ENCODE data around the gene DRC7.

Gene DRC7

DNA sequence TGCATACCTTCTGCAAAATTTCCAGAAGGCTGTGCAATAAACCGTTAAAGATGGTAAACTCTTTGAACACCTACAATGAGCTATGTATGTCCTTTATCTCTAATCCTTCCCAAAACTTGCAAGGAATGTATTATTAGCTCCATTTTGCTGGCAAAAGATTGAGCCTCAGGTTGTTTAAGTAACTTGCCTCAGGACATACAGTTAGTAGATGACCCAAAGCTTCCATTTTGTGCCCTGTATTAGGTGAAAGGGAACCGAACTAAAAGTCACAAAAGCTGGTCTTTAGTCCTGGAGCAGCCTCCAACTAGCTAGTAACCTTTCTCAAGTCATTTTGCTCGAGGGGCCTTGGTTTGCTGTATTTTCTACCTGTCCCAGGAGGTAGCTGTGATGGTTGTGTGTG lies 22.2 kb upstream of the DRC7 start:
- H3K9me3 ChIP-seq (ENCODE audit: severe bottlenecking): no peaks in the 10 kb centered on the region
- H3K27me3 ChIP-seq (ENCODE audit: insufficient read depth, low read depth, severe bottlenecking): no peaks in the 10 kb centered on the region
- no peaks in the 10 kb centered on the region for H3K36me3 ChIP-seq
- H3K4me3 ChIP-seq (ENCODE audit: low read depth, low read length): no peak overlapping the region
- no peak for DNase-seq
- TF ChIP-seq, protein P1, sequence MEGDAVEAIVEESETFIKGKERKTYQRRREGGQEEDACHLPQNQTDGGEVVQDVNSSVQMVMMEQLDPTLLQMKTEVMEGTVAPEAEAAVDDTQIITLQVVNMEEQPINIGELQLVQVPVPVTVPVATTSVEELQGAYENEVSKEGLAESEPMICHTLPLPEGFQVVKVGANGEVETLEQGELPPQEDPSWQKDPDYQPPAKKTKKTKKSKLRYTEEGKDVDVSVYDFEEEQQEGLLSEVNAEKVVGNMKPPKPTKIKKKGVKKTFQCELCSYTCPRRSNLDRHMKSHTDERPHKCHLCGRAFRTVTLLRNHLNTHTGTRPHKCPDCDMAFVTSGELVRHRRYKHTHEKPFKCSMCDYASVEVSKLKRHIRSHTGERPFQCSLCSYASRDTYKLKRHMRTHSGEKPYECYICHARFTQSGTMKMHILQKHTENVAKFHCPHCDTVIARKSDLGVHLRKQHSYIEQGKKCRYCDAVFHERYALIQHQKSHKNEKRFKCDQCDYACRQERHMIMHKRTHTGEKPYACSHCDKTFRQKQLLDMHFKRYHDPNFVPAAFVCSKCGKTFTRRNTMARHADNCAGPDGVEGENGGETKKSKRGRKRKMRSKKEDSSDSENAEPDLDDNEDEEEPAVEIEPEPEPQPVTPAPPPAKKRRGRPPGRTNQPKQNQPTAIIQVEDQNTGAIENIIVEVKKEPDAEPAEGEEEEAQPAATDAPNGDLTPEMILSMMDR (IDR thresholded peaks at IDR 0.05; ENCODE audit: low read depth, low read length): no peak
- H3K27ac ChIP-seq: no peak overlapping the region

DNA sequence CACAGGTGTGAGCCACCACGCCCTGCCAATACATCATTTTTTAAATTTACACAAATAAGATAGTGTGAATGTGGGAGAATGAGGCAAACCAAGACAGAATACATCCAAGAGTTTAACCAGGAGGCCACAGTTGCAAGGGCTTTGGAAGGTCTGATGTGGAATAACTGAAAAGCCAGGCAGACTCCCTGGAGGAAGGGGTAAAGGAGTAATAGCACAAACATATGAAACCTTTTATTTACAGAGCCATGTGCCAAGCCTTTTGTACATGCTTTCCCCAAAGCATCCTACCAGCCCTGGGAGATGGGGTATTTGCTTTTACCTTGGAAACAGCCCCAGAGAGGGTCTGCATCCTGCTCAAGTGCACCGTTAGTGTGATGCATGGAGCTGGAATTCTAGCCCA lies 21.8 kb upstream of the DRC7 start:
- TF ChIP-seq, protein P1 (IDR thresholded peaks at IDR 0.05; ENCODE audit: low read depth, low read length): no peak
- no peaks in the 10 kb centered on the region for H3K27me3 ChIP-seq (ENCODE audit: insufficient read depth, low read depth, severe bottlenecking)

GRCh38 chr16:57675741-57676551 lies 18.7 kb upstream of the DRC7 start:
- Histone ChIP-seq H3K27ac (peak overlapping the region; percentile 73), H3K9me3 (ENCODE audit: severe bottlenecking) (no peaks in the 10 kb centered on the region), H3K27me3 (ENCODE audit: insufficient read depth, low read depth, severe bottlenecking) (no peaks in the 10 kb centered on the region), H3K36me3 (no peaks in the 10 kb centered on the region), H3K4me3 (ENCODE audit: low read depth, low read length) (no peak overlapping the region)
- peak; percentile 51 for DNase-seq
- TF ChIP-seq, protein P1 (IDR thresholded peaks at IDR 0.05; ENCODE audit: low read depth, low read length): no peak

More for the DNA sequence above, 21.8 kb upstream of the DRC7 start:
- H3K9me3 ChIP-seq (ENCODE audit: severe bottlenecking): no peaks in the 10 kb centered on the region
- H3K27ac ChIP-seq: no peak overlapping the region
- no peak for DNase-seq
- H3K36me3 ChIP-seq: no peaks in the 10 kb centered on the region
- H3K4me3 ChIP-seq (ENCODE audit: low read depth, low read length): no peak overlapping the region

DNA sequence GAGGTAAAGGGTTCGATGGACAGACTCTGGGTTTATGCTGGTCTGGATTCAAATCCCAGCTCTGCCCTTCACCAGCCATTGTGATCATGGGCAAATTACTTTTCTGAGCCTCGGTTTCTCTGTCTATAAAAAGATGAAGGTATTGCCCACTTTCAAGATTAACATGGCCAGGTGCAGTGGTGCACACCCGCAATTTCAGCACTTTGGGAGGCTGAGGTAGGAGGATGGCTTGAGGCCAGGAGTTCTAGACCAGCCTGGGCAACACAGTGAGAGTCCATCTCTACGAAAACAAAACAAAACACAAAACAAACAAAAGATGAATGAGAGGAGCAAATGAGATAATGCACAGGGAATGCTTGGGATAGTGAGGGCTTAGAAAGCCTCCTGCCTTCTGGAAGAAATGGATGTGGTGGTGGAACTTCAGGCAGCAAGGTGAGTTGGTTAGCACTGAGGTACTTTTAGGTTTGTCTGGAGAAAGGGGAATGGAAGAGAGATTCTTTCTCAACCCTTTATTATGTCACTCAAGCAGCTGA lies 18.0 kb upstream of the DRC7 start:
- no peaks in the 10 kb centered on the region for H3K9me3 ChIP-seq (ENCODE audit: severe bottlenecking)
- TF ChIP-seq, protein P1 (IDR thresholded peaks at IDR 0.05; ENCODE audit: low read depth, low read length): no peak
- no peaks in the 10 kb centered on the region for H3K36me3 ChIP-seq
- H3K27me3 ChIP-seq (ENCODE audit: insufficient read depth, low read depth, severe bottlenecking): no peaks in the 10 kb centered on the region
- no peak overlapping the region for H3K4me3 ChIP-seq (ENCODE audit: low read depth, low read length)
- no peak for DNase-seq
- peak overlapping the region; percentile 73; the same call in 1 of the 2 replicates for H3K27ac ChIP-seq

DNA sequence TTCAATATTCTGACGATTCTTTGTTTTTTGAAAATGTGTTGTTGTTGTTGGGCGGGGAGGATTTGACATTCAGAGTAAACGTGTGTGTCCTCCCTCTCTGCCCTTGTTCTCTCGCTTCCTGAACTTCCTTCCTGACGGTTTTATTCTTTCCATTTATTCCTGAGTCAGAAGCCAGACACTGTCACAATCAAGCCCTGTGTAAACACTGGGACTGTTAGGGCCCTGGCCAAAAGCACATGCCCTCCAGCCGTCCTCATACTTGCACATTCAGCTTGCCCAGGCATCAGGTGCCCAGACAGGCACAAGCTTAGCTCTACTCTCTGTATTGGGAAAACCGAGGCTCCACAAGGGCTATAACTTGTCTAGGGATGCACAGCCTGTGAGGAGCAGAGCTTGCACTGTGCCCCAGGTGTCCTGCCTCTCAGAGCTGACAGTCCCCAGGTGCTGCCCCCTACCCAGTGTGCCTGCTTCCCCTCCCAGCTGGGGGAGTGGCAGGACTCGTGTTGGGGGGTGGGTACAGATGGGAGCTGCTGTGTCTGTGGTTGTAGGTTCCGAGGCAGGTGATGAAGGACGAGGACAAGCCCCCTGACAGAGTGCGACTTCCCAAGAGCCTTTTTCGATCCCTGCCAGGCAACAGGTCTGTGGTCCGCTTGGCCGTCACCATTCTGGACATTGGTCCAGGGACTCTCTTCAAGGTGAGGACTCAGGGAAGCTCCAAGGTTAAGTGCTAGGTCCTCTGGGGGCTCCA lies 16.8 kb upstream of the DRC7 start:
- no peak overlapping the region for H3K4me3 ChIP-seq (ENCODE audit: low read depth, low read length)
- H3K36me3 ChIP-seq: no peaks in the 10 kb centered on the region
- no peaks in the 10 kb centered on the region for H3K9me3 ChIP-seq (ENCODE audit: severe bottlenecking)
- no peak for DNase-seq
- TF ChIP-seq, protein P1 (IDR thresholded peaks at IDR 0.05; ENCODE audit: low read depth, low read length): no peak
- H3K27ac ChIP-seq: no peak overlapping the region
- H3K27me3 ChIP-seq (ENCODE audit: insufficient read depth, low read depth, severe bottlenecking): no peaks in the 10 kb centered on the region

Data from WERI-Rb-1 (cell line).